Measurements from ENCODE around the gene CR1L. TPM values are rescaled to one million over a fixed set of nuclear protein-coding genes. Genes with fewer than 3 reads are reported as not detected.

Gene CR1L
- total and polyA plus RNA-seq, 9 of the 15 experiments (the other 6 are each of a cell fraction or from before 2014, with no cell fraction given): 10.1 to 74.8 (median 34.3) TPM

GRCh38 chr1:207755846-207756693 is 111.1 kb downstream of the CR1L start:
- Histone ChIP-seq H3K9ac (ENCODE audit: insufficient read depth in 1 of 2, low read depth in 2 of 2, low read length in 2 of 2) (no peak overlapping the region), H3K27me3 (ENCODE audit: control insufficient read depth in 2 of 2, insufficient read depth in 2 of 2, low read length in 2 of 2) (no peaks in the 10 kb centered on the region), H3K9me3 (replicated peaks; ENCODE audit: control insufficient read depth, insufficient read depth, low read depth, low read length) (no peaks in the 10 kb centered on the region), H3K27ac (ENCODE audit: extremely low read depth, low read depth, low read length) (no peak overlapping the region), H3K4me3 (no peak overlapping the region), H3K79me2 (ENCODE audit: control insufficient read depth, insufficient read depth, low read length) (peaks cover 83% of the 10 kb centered on the region), H3K4me2 (ENCODE audit: insufficient read depth, low read length) (no peak overlapping the region; the same call in 1 of the 2 replicates), H3K4me1 (replicated peaks in 1 of 2; ENCODE audit: control insufficient read depth in 2 of 2, insufficient read depth in 2 of 2, low read length in 2 of 2) (peaks cover 17 to 29% of the 10 kb centered on the region in 2 experiments), H4K20me1 (replicated peaks; ENCODE audit: control insufficient read depth, insufficient read depth, low read length) (peaks cover 33% of the 10 kb centered on the region; the same call in 1 of the 2 replicates), H3K9me1 (ENCODE audit: control insufficient read depth, insufficient read depth, low read length) (no peaks in the 10 kb centered on the region), H2AFZ (ENCODE audit: low read depth, low read length) (no peak overlapping the region), H3K36me3 (ENCODE audit: control insufficient read depth, insufficient read depth, low read length) (peaks cover 60% of the 10 kb centered on the region)
- no TSS peak for BruUV-seq (replicated peaks)
- intact Hi-C loops (cut with micrococcal nuclease) (loop anchor here (2.0 kb wide), 2 partner anchors 23 to 45 kb away; no protein-coding TSS in a partner anchor), in situ Hi-C loops (cut with MboI) (no loop called here)
- ChIA-PET CTCF (ENCODE audit: low intra/inter-chr PET ratio) (no interaction called here), POLR2A (interaction anchor here (1.3 to 1.6 kb wide), 3 partner anchors 9 to 38 kb away, joined by 3 to 5 read pairs (median 4); no protein-coding TSS in a partner anchor)
- WGBS (ENCODE audit: insufficient coverage, low coverage, missing lambda C conversion rate): 47% methylated on average over 2 of the region's 2 CpGs
- DNase-seq (ENCODE audit: extremely low read depth in 1 of 4, low spot score in 3 of 4) (no peak), FAIRE-seq (peak; percentile 56), ATAC-seq (no peak)
- TF ChIP-seq ZNF316 (IDR thresholded peaks at IDR 0.05) (peak; percentile 90), MAFK (IDR thresholded peaks at IDR 0.05; ENCODE audit: low read length) (peak; percentile 61; the same call in 1 of the 2 replicates), EWSR1 (IDR thresholded peaks at IDR 0.05; ENCODE audit: borderline replicate concordance, low read depth, partially characterized antibody) (no peak), SRF (CRISPR knock-in tag; IDR thresholded peaks at IDR 0.05) (0 out of 4 replicates have a peak, but pooled peaks of 1 of the 2 experiments have one; percentile 28), ZBTB49 (CRISPR knock-in tag; IDR thresholded peaks at IDR 0.05; ENCODE audit: borderline replicate concordance) (no peak), RFX7 (CRISPR knock-in tag; IDR thresholded peaks at IDR 0.05) (no peak), ZBTB1 (CRISPR knock-in tag; IDR thresholded peaks at IDR 0.05; ENCODE audit: borderline replicate concordance, low read depth) (no peak), FOXK1 (CRISPR knock-in tag; IDR thresholded peaks at IDR 0.05; ENCODE audit: borderline replicate concordance) (0 out of 2 replicates have a peak, but pooled peaks have one; percentile 22), MAFF (IDR thresholded peaks at IDR 0.05; ENCODE audit: low read length) (peak; percentile 73), C11orf30 (IDR thresholded peaks at IDR 0.05; ENCODE audit: low read depth) (peak; percentile 82), NR2C1 (IDR thresholded peaks at IDR 0.05) (no peak), NR2C1 (tag; IDR thresholded peaks at IDR 0.05) (no peak), MAFG (tag; conservative IDR thresholded peaks at IDR 0.05) (peak; percentile 61), ZNF124 (CRISPR knock-in tag; IDR thresholded peaks at IDR 0.05) (no peak), ZNF592 (IDR thresholded peaks at IDR 0.05) (no peak)

Measured in K562 (cell line).